Stimulated activated effector memory CD8-positive, alpha-beta T cell treated with anti-CD3 and anti-CD28 coated beads, Interleukin-12 subunit alpha, Interleukin-12 subunit beta, amount 100 ng/mL, for 72 hours (primary cell): ENCODE results near the gene SHANK3.

Source experiments
- ATAC-seq: fragments of 150-1000 bp; cut with Tn5 transposase; 2 replicates; pipeline ENCODE4 v1.10.0; 2021
- DNase-seq, 2 donors: peaks; one replicate each; pipeline ENCODE4 v3.0.0; 2021 to 2022; ENCODE audit warnings: low spot score in 2 of 2
- H3K27ac Mint-ChIP-seq: one replicate; pipeline ENCODE4 v1.8.0; 2022; ENCODE audit warnings: mild to moderate bottlenecking, mixed read lengths
- H3K36me3 Mint-ChIP-seq: one replicate; pipeline ENCODE4 v1.8.0; 2022; ENCODE audit warnings: mild to moderate bottlenecking, mixed read lengths
- H3K4me1 Mint-ChIP-seq: one replicate; pipeline ENCODE4 v1.8.0; 2022; ENCODE audit warnings: mixed read lengths
- H3K4me3 Mint-ChIP-seq: one replicate; pipeline ENCODE4 v1.8.0; 2022; ENCODE audit warnings: mild to moderate bottlenecking, mixed read lengths
- H3K9me3 Mint-ChIP-seq: one replicate; pipeline ENCODE4 v1.8.0; 2022; ENCODE audit warnings: mixed read lengths

Gene SHANK3

GRCh38 chr22:50708474-50708873, 35.9 kb downstream of the SHANK3 start:
- no peaks in the 10 kb centered on the region for H3K36me3 Mint-ChIP-seq
- H3K4me1 Mint-ChIP-seq, result peaks cover 5% of the 10 kb centered on the region
- H3K9me3 Mint-ChIP-seq, result no peaks in the 10 kb centered on the region
- H3K4me3 Mint-ChIP-seq, result no peak overlapping the region
- DNase-seq (no peak), ATAC-seq (no peak)
- no peak overlapping the region for H3K27ac Mint-ChIP-seq

GRCh38 chr22:50708996-50709395, 36.4 kb downstream of the SHANK3 start:
- Mint-ChIP-seq H3K27ac (no peak overlapping the region), H3K4me3 (no peak overlapping the region), H3K36me3 (no peaks in the 10 kb centered on the region), H3K9me3 (no peaks in the 10 kb centered on the region), H3K4me1 (peaks cover 5% of the 10 kb centered on the region)
- no peak for DNase-seq
- ATAC-seq, result no peak

GRCh38 chr22:50710221-50710620, 37.6 kb downstream of the SHANK3 start:
- ATAC-seq, result no peak
- DNase-seq, result no peak
- H3K4me1 Mint-ChIP-seq, result peaks cover 5% of the 10 kb centered on the region
- H3K4me3 Mint-ChIP-seq, result no peak overlapping the region
- no peaks in the 10 kb centered on the region for H3K36me3 Mint-ChIP-seq
- no peak overlapping the region for H3K27ac Mint-ChIP-seq
- H3K9me3 Mint-ChIP-seq, result no peaks in the 10 kb centered on the region

- no peak overlapping the region for H3K4me3 Mint-ChIP-seq
- H3K27ac Mint-ChIP-seq, result no peak overlapping the region
- H3K9me3 Mint-ChIP-seq, result no peaks in the 10 kb centered on the region
- ATAC-seq (no peak), DNase-seq (no peak)
- no peaks in the 10 kb centered on the region for H3K36me3 Mint-ChIP-seq
- H3K4me1 Mint-ChIP-seq, result peaks cover 5% of the 10 kb centered on the region
Measured at GRCh38 chr22:50710886-50711285, 38.3 kb downstream of the SHANK3 start.

GRCh38 chr22:50711446-50712340, 39.1 kb downstream of the SHANK3 start:
- Mint-ChIP-seq H3K4me1 (peaks cover 10% of the 10 kb centered on the region), H3K9me3 (no peaks in the 10 kb centered on the region), H3K36me3 (no peaks in the 10 kb centered on the region), H3K4me3 (no peak overlapping the region), H3K27ac (no peak overlapping the region)
- no peak for ATAC-seq
- DNase-seq, result no peak

GRCh38 chr22:50712341-50713007, 39.9 kb downstream of the SHANK3 start:
- Mint-ChIP-seq H3K4me1 (peaks cover 11% of the 10 kb centered on the region), H3K27ac (no peak overlapping the region), H3K9me3 (no peaks in the 10 kb centered on the region), H3K4me3 (no peak overlapping the region), H3K36me3 (no peaks in the 10 kb centered on the region)
- no peak for DNase-seq
- ATAC-seq, result no peak

GRCh38 chr22:50713008-50713385, 40.4 kb downstream of the SHANK3 start:
- no peak for ATAC-seq
- peaks cover 11% of the 10 kb centered on the region for H3K4me1 Mint-ChIP-seq
- no peak for DNase-seq

GRCh38 chr22:50713571-50714056, 41.0 kb downstream of the SHANK3 start:
- Mint-ChIP-seq H3K27ac (no peak overlapping the region), H3K36me3 (no peaks in the 10 kb centered on the region)

More at GRCh38 chr22:50713008-50713385, 40.4 kb downstream of the SHANK3 start:
- H3K27ac Mint-ChIP-seq, result no peak overlapping the region
- no peak overlapping the region for H3K4me3 Mint-ChIP-seq
- no peaks in the 10 kb centered on the region for H3K9me3 Mint-ChIP-seq
- no peaks in the 10 kb centered on the region for H3K36me3 Mint-ChIP-seq

GRCh38 chr22:50714150-50714549, 41.5 kb downstream of the SHANK3 start:
- H3K27ac Mint-ChIP-seq, result no peak overlapping the region
- DNase-seq (no peak), ATAC-seq (no peak)
- peaks cover 11% of the 10 kb centered on the region for H3K4me1 Mint-ChIP-seq
- H3K36me3 Mint-ChIP-seq, result no peaks in the 10 kb centered on the region
- H3K9me3 Mint-ChIP-seq, result no peaks in the 10 kb centered on the region
- H3K4me3 Mint-ChIP-seq, result no peak overlapping the region

More at GRCh38 chr22:50713571-50714056, 41.0 kb downstream of the SHANK3 start:
- Mint-ChIP-seq H3K9me3 (no peaks in the 10 kb centered on the region), H3K4me1 (peaks cover 11% of the 10 kb centered on the region), H3K4me3 (no peak overlapping the region)
- DNase-seq (no peak), ATAC-seq (no peak)

- DNase-seq (no peak), ATAC-seq (no peak)
- H3K4me1 Mint-ChIP-seq, result peaks cover 11% of the 10 kb centered on the region
- no peaks in the 10 kb centered on the region for H3K9me3 Mint-ChIP-seq
- no peak overlapping the region for H3K4me3 Mint-ChIP-seq
- H3K36me3 Mint-ChIP-seq, result no peaks in the 10 kb centered on the region
- no peak overlapping the region for H3K27ac Mint-ChIP-seq
Measured at GRCh38 chr22:50714631-50715179, 42.1 kb downstream of the SHANK3 start.

GRCh38 chr22:50715250-50715649, 42.6 kb downstream of the SHANK3 start:
- Mint-ChIP-seq H3K27ac (no peak overlapping the region), H3K4me1 (peaks cover 11% of the 10 kb centered on the region), H3K9me3 (no peaks in the 10 kb centered on the region), H3K4me3 (no peak overlapping the region), H3K36me3 (no peaks in the 10 kb centered on the region)
- peak; percentile 31 for ATAC-seq
- no peak for DNase-seq

- Mint-ChIP-seq H3K36me3 (no peaks in the 10 kb centered on the region), H3K27ac (no peak overlapping the region), H3K9me3 (no peaks in the 10 kb centered on the region), H3K4me3 (no peak overlapping the region), H3K4me1 (peaks cover 9% of the 10 kb centered on the region)
- DNase-seq (no peak), ATAC-seq (no peak)
Measured at GRCh38 chr22:50715776-50716175, 43.2 kb downstream of the SHANK3 start.

- Mint-ChIP-seq H3K27ac (no peak overlapping the region), H3K4me1 (peaks cover 6% of the 10 kb centered on the region), H3K9me3 (no peaks in the 10 kb centered on the region), H3K4me3 (no peak overlapping the region), H3K36me3 (no peaks in the 10 kb centered on the region)
- ATAC-seq (no peak), DNase-seq (no peak)
Measured at GRCh38 chr22:50716290-50717024, 43.8 kb downstream of the SHANK3 start.

GRCh38 chr22:50717709-50718351, 45.2 kb downstream of the SHANK3 start:
- DNase-seq (no peak), ATAC-seq (no peak)
- no peaks in the 10 kb centered on the region for H3K9me3 Mint-ChIP-seq
- H3K4me3 Mint-ChIP-seq, result no peak overlapping the region
- peaks cover 6% of the 10 kb centered on the region for H3K4me1 Mint-ChIP-seq
- no peak overlapping the region for H3K27ac Mint-ChIP-seq
- H3K36me3 Mint-ChIP-seq, result no peaks in the 10 kb centered on the region

GRCh38 chr22:50718352-50718709, 45.7 kb downstream of the SHANK3 start:
- no peak for DNase-seq
- Mint-ChIP-seq H3K4me3 (no peak overlapping the region), H3K27ac (no peak overlapping the region), H3K36me3 (no peaks in the 10 kb centered on the region), H3K9me3 (no peaks in the 10 kb centered on the region), H3K4me1 (peaks cover 6% of the 10 kb centered on the region)
- ATAC-seq, result no peak
